ENCODE data around the gene PCDH9. TPM values are rescaled to one million over a fixed set of nuclear protein-coding genes. Genes with fewer than 3 reads are reported as not detected.

Gene PCDH9
- total RNA-seq, 1 experiment from 2014 or later = 2.2 TPM

DNA sequence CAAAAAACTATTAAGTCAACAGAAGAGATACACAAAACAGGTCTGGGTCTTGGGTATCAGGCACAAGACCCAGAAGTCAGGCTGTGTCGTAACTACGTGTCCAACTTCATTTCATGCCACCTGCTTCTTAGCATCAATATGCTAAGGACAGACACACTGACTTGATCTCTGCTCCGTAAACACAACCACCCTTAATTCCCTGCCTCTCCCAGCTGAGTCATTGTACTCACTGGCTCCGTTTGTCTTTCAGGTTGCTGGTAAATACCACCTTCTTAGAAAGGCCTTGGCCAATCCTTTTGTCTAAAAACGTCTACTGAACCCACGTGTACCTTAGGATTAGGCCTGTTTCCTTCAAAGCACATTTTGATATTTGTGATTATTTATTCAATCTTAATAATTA lies 726.2 kb downstream of the PCDH9 start:
- no peak for DNase-seq (ENCODE audit: low read depth in 1 of 2, low spot score in 2 of 2)
- Histone ChIP-seq H3K4me3 (no peak overlapping the region), H3K27me3 (replicated peaks) (no peaks in the 10 kb centered on the region), H3K9me3 (replicated peaks) (no peaks in the 10 kb centered on the region), H3K4me1 (replicated peaks) (no peaks in the 10 kb centered on the region), H3K36me3 (no peaks in the 10 kb centered on the region), H3K27ac (no peak overlapping the region)

DNA sequence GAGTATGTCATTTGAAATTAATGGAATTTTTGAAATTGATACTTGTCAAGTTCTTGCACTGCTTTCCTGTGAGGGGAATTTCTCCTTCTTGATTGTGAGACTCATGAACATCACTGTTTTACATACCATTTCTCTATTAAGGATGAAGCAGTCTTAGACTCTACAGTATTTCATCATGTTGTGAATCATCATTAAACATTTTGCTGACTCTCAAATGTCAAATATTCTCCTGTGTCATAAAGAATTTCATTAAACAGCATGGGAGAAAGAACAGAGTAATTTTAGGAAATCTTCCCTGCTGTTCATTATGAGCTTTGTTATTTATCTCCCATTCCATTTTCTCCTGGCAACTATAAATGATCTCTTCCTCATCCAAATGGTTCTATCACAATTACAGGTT lies 729.0 kb downstream of the PCDH9 start:
- H3K4me3 ChIP-seq = no peak overlapping the region
- no peaks in the 10 kb centered on the region for H3K9me3 ChIP-seq (replicated peaks)
- H3K36me3 ChIP-seq = no peaks in the 10 kb centered on the region
- H3K4me1 ChIP-seq (replicated peaks) = no peaks in the 10 kb centered on the region
- DNase-seq (ENCODE audit: low read depth in 1 of 2, low spot score in 2 of 2) = no peak
- no peaks in the 10 kb centered on the region for H3K27me3 ChIP-seq (replicated peaks)
- no peak overlapping the region for H3K27ac ChIP-seq

DNA sequence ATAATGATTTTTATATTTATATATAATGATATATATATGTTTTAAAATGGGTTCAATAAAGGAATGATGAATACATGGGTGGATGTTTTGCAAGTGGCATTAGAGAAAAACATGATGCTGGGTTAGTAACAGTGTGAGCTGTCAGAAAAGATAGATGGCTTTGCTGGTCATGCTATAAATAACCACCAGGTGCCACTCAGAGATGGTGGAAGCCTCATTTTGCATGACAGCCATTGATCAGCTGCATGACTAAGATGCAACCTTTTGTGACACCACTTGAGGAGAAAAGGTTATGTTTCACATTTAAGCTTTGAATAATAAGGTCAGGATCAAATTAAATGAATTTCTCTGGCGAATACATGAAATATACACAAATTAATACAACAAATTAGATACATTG lies 737.7 kb downstream of the PCDH9 start:
- H3K9me3 ChIP-seq (replicated peaks) = no peaks in the 10 kb centered on the region
- H3K27me3 ChIP-seq (replicated peaks) = no peaks in the 10 kb centered on the region
- no peak overlapping the region for H3K27ac ChIP-seq
- no peaks in the 10 kb centered on the region for H3K4me1 ChIP-seq (replicated peaks)
- no peak for DNase-seq (ENCODE audit: low read depth in 1 of 2, low spot score in 2 of 2)
- H3K36me3 ChIP-seq = no peaks in the 10 kb centered on the region
- no peak overlapping the region for H3K4me3 ChIP-seq

DNA sequence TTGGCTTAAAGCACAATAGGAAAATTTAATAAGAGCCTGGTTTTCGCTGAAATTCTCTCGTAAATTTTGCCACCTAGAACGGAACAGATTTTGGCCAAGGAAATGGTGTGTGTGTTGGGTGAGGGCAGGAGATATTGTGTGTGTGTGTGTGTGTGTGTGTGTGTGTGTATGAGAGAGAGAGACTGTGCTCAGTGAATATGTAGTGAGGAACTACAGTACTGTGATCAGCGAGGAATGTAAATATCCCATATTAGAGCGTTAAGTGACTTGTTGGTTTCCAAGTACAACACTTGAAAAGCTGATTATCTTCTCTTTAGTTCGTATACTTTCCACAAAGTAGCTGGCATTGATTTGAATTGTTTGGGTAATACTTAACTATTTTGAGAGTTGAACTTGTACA lies 738.9 kb downstream of the PCDH9 start:
- Histone ChIP-seq H3K36me3 (no peaks in the 10 kb centered on the region), H3K9me3 (replicated peaks) (no peaks in the 10 kb centered on the region), H3K27ac (no peak overlapping the region), H3K4me3 (no peak overlapping the region), H3K4me1 (replicated peaks) (no peaks in the 10 kb centered on the region), H3K27me3 (replicated peaks) (no peaks in the 10 kb centered on the region)
- DNase-seq (ENCODE audit: low read depth in 1 of 2, low spot score in 2 of 2) = no peak

DNA sequence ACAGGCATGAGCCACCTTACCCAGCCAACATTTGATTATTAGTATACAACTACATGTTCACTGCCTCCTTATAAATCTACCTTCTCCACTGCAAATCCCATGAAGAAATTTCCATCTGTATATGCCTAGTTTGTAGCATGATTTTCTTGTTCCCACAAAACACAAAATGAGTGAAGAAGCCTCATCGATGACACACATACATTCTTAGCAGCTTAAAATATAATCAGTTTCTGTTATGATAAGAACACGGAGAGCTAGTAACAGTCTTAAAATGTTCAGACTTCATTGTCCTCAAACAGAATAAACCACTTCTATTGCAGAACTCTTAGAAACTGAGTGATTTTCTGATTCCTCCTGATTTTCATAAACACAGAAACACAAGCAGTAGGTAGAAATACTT lies 740.5 kb downstream of the PCDH9 start:
- DNase-seq (ENCODE audit: low read depth in 1 of 2, low spot score in 2 of 2) = no peak
- Histone ChIP-seq H3K9me3 (replicated peaks) (no peaks in the 10 kb centered on the region), H3K36me3 (no peaks in the 10 kb centered on the region), H3K4me1 (replicated peaks) (no peaks in the 10 kb centered on the region), H3K27me3 (replicated peaks) (no peaks in the 10 kb centered on the region), H3K27ac (no peak overlapping the region), H3K4me3 (no peak overlapping the region)

DNA sequence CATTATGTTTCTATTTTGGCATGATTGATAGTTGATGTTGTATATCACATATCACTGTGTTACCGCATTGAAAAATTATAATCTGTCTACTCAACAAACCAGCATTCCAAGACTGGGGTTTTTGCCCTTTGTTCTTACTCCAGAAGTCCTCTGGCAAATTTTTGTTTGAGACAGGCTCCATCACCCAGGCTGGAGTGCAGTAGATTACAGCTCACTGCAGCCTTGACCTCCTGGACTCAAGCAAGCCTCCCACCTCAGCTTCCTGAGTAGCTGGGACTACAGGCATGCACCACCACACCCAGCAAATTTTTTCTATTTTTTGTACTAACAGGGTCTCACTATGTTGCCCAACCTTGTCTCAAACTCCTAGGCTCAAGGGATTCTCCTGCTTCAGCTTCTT lies 741.0 kb downstream of the PCDH9 start:
- Histone ChIP-seq H3K27ac (no peak overlapping the region), H3K27me3 (replicated peaks) (no peaks in the 10 kb centered on the region), H3K36me3 (no peaks in the 10 kb centered on the region), H3K9me3 (replicated peaks) (no peaks in the 10 kb centered on the region), H3K4me1 (replicated peaks) (no peaks in the 10 kb centered on the region), H3K4me3 (no peak overlapping the region)
- DNase-seq (ENCODE audit: low read depth in 1 of 2, low spot score in 2 of 2) = no peak

DNA sequence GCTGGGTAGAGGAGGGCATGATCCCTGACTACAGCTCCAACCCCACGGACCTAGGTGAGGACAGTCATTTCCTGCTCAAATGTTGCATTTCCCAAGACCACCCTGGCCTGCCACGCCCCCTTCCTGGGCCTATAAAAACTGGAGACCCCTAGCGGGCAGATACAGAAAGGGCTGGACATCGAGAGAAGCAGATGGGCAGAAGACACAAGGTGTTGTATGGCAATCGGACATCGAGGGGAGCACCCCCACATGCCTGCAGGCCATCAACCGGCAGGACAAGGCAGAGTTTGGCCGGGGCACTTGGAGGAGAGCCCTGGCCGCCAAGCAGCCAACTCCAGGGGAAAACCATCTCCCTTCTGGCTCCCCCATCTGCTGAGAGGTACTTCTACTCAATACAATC lies 746.4 kb downstream of the PCDH9 start:
- Histone ChIP-seq H3K36me3 (no peaks in the 10 kb centered on the region), H3K4me3 (no peak overlapping the region), H3K27me3 (replicated peaks) (no peaks in the 10 kb centered on the region), H3K9me3 (replicated peaks) (no peaks in the 10 kb centered on the region), H3K4me1 (replicated peaks) (no peaks in the 10 kb centered on the region), H3K27ac (no peak overlapping the region)
- DNase-seq (ENCODE audit: low read depth in 1 of 2, low spot score in 2 of 2) = no peak

DNA sequence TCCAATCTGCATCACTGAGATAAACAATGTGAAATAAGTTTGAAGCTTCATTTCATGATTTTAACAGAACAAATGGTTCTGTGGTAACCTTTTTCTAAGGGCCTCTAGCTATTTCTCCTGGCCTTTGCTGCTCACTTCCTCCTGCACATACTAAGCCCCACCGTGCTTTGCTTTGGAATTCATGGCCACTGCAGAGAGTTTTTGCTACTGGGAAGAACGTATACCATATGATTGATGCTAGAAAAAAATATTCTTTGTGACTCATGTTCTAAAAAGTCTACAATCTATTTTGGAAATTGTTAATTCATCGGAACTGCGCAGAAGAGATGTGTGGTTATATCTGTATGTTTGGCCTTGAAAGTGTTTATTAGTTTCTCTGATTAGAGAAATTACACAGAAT lies 747.3 kb downstream of the PCDH9 start:
- Histone ChIP-seq H3K36me3 (no peaks in the 10 kb centered on the region), H3K4me1 (replicated peaks) (no peaks in the 10 kb centered on the region), H3K9me3 (replicated peaks) (no peaks in the 10 kb centered on the region), H3K4me3 (no peak overlapping the region), H3K27ac (no peak overlapping the region), H3K27me3 (replicated peaks) (no peaks in the 10 kb centered on the region)
- DNase-seq (ENCODE audit: low read depth in 1 of 2, low spot score in 2 of 2) = no peak

DNA sequence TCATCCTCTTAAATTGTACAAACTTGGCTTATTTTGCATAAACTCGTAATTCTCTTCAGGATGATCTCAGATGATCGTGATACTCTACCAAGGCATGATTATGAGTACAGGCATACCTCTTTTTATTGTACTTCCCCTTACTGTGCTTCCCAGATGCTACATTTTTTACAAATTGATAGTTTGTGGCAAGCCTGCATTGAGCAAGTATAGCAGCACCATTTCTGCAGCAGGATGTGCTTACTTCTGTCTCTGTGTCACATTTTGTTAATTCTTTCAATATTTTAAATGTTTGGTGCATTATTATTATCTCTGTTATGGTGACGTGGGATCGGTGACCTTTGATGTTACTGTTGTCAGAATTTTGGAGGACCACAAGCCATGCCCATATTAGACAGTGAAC lies 752.3 kb downstream of the PCDH9 start:
- DNase-seq (ENCODE audit: low read depth in 1 of 2, low spot score in 2 of 2) = no peak
- Histone ChIP-seq H3K4me1 (replicated peaks) (no peaks in the 10 kb centered on the region), H3K27ac (no peak overlapping the region), H3K4me3 (no peak overlapping the region), H3K36me3 (no peaks in the 10 kb centered on the region), H3K9me3 (replicated peaks) (no peaks in the 10 kb centered on the region), H3K27me3 (replicated peaks) (no peaks in the 10 kb centered on the region)

DNA sequence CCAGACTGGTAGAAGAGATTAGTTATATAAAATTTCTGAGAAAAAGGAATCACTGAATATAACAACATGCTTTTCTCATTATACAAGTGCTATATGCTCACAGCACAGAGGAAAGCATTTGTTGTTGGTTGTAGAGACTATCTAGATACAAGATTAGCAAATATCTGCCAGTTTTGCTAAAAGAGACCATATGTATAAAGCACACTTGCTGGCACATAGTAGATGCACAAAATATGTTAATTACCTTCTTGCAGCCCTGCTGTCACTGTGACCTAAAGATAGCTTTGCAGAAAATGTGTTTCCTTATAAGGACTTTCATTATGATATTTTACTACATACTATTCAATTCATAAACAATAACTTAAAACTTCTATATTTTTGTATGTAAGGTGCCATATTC lies 755.1 kb downstream of the PCDH9 start:
- H3K36me3 ChIP-seq = no peaks in the 10 kb centered on the region
- H3K9me3 ChIP-seq (replicated peaks) = no peaks in the 10 kb centered on the region
- no peaks in the 10 kb centered on the region for H3K4me1 ChIP-seq (replicated peaks)
- no peak overlapping the region for H3K4me3 ChIP-seq
- no peak for DNase-seq (ENCODE audit: low read depth in 1 of 2, low spot score in 2 of 2)
- no peak overlapping the region for H3K27ac ChIP-seq
- H3K27me3 ChIP-seq (replicated peaks) = no peaks in the 10 kb centered on the region

DNA sequence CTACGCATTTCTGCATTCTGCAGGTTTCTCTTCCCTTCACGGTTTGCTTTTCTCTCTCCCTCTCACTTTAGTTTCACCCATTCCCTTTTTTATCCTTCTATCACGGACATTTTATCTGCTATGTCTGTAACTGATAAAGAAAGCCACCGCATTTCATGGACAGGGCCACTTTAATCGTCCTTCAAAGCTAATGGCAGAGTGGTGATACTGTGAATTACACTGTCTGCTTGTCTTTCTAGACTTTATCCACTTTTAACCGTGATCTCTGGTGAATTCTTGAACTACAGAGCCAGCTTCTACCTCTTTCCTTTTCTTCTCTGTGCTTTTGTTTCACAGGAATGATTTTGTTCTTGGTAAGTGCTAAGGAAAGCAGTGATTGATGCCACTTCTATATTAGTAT lies 760.4 kb downstream of the PCDH9 start:
- Histone ChIP-seq H3K27me3 (replicated peaks) (no peaks in the 10 kb centered on the region), H3K4me1 (replicated peaks) (no peaks in the 10 kb centered on the region), H3K36me3 (no peaks in the 10 kb centered on the region), H3K27ac (no peak overlapping the region), H3K4me3 (no peak overlapping the region), H3K9me3 (replicated peaks) (no peaks in the 10 kb centered on the region)
- DNase-seq (ENCODE audit: low read depth in 1 of 2, low spot score in 2 of 2) = no peak

DNA sequence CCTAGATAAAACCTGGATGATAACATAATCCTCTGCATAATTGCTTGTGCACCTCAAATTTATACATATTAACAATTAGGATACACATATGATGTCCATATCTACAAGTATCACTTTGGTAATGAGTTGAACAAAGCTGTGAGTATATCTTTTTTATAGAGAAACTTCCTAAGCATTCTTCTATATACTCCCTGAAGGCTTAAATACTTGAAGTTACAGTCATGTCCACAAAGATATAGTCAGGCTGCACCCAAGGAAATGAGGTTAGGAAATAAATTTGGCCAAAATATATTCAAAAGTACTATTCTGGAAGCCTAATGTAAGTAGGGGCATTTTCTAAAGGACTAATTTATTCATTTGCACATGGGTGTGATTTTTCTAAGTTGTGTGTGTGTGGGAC lies 761.5 kb downstream of the PCDH9 start:
- DNase-seq (ENCODE audit: low read depth in 1 of 2, low spot score in 2 of 2) = no peak
- Histone ChIP-seq H3K36me3 (no peaks in the 10 kb centered on the region), H3K27me3 (replicated peaks) (no peaks in the 10 kb centered on the region)

DNA sequence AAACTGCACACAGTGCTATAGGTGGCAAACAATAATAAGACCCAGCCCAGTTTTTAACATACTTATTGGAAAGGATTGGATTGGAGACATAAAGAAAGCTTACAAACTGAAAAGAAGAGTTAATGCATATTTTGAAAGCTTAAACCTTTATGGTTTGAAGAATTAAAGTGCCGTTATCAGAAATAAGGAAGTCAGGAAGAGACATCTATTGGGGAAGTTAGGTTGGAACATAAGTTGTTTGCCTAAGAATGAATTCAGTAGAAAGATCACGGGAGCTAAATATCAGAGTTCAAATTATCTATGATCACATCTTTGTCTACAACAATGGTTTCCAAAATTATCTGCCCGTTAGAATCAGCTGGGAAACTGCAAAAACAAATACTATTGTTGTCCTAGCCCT lies 767.9 kb downstream of the PCDH9 start:
- H3K27me3 ChIP-seq (replicated peaks) = no peaks in the 10 kb centered on the region
- H3K4me3 ChIP-seq = no peak overlapping the region
- H3K9me3 ChIP-seq (replicated peaks) = no peaks in the 10 kb centered on the region
- no peak for DNase-seq (ENCODE audit: low read depth in 1 of 2, low spot score in 2 of 2)
- H3K36me3 ChIP-seq = no peaks in the 10 kb centered on the region
- no peak overlapping the region for H3K27ac ChIP-seq
- no peaks in the 10 kb centered on the region for H3K4me1 ChIP-seq (replicated peaks)

More for the DNA sequence above, 761.5 kb downstream of the PCDH9 start:
- no peak overlapping the region for H3K27ac ChIP-seq
- no peaks in the 10 kb centered on the region for H3K4me1 ChIP-seq (replicated peaks)
- no peak overlapping the region for H3K4me3 ChIP-seq
- no peaks in the 10 kb centered on the region for H3K9me3 ChIP-seq (replicated peaks)

DNA sequence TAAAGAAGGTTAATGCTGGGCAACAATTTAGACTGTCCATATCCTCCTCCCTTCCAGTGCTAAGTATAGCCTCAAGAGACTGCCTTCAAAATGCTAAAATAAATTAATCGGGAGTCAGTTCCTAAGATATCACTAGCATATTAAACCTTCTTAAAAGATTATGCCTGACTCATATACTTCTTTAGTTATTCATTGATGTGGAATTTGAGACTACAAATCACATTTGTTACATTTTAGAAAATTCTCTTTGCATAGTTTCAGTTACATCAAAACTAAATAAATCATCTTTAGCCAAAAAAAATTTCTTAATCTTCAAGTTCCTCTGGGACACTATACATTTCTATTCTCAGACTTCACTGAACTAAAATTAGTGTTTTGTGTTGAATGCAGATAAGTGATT lies 769.1 kb downstream of the PCDH9 start:
- Histone ChIP-seq H3K27ac (no peak overlapping the region), H3K36me3 (no peaks in the 10 kb centered on the region), H3K4me1 (replicated peaks) (no peaks in the 10 kb centered on the region), H3K27me3 (replicated peaks) (no peaks in the 10 kb centered on the region), H3K9me3 (replicated peaks) (no peaks in the 10 kb centered on the region), H3K4me3 (no peak overlapping the region)
- no peak for DNase-seq (ENCODE audit: low read depth in 1 of 2, low spot score in 2 of 2)

DNA sequence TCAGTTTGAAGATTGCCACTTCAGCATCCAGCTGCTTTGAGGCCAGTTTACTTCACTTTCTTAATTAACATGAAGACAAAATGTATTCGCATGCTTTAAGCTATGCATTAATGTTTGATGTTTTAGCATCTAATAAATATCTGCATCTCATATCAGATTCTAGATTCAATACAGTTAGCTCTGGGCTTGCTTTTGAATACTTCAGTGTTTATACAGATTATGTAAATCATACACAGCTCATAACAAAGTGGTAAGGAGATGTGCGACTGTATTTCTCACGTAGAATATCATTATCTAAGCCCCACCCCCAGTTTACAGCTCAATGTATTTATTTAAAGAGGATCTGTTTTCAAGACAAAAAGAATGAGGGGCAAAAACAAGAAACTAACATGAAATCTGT lies 770.5 kb downstream of the PCDH9 start:
- Histone ChIP-seq H3K27me3 (replicated peaks) (no peaks in the 10 kb centered on the region), H3K36me3 (no peaks in the 10 kb centered on the region), H3K27ac (no peak overlapping the region), H3K4me1 (replicated peaks) (no peaks in the 10 kb centered on the region), H3K9me3 (replicated peaks) (no peaks in the 10 kb centered on the region), H3K4me3 (no peak overlapping the region)
- DNase-seq (ENCODE audit: low read depth in 1 of 2, low spot score in 2 of 2) = no peak
